H1 (cell line): ENCODE measurements around the gene KCND3. TPM values are rescaled to one million over a fixed set of nuclear protein-coding genes. Genes with fewer than 3 reads are reported as not detected.

Experiments used
- CTCF ChIA-PET: fragments of 300-600 bp; sonication (Branson Sonifier 250); formaldehyde crosslinking; loops from one replicate; lab custom pipeline; 2021; ENCODE audit not compliant: partially characterized antibody; lab: Charles Lee
- POLR2A ChIA-PET: fragments of 300-600 bp; sonication (Branson Sonifier 250); formaldehyde crosslinking; loops from one replicate; lab custom pipeline; 2021; ENCODE audit warnings: inconsistent platforms; ENCODE audit not compliant: partially characterized antibody; lab: Charles Lee
- DNase-seq, 2 experiments: peaks; one replicate each; pipeline versions ENCODE4 v3.0.0 to v3.0.0-alpha.2; 2010 to 2022; ENCODE audit warnings: low spot score in 2 of 2, low read depth in 1 of 2, mixed read lengths in 1 of 2
- FAIRE-seq: peaks from 2 replicates; lab custom pipeline; 2011; peaks lifted over from hg19 to GRCh38; lab: Jason Lieb, UNC
- H2AFZ ChIP-seq: 2 replicates; pipeline ENCODE4 v1.8.1; 2012; ENCODE audit warnings: low read length, inconsistent platforms
- H2AK5ac ChIP-seq: 2 replicates; pipeline ENCODE4 v1.6.1; 2013; ENCODE audit warnings: low read depth, low read length
- H2BK120ac ChIP-seq: replicated peaks from 2 replicates; pipeline ENCODE3; 2013; ENCODE audit warnings: low read depth, low read length, inconsistent platforms
- H2BK12ac ChIP-seq: 2 replicates; pipeline ENCODE4 v1.6.1; 2013; ENCODE audit warnings: low read depth, low read length
- H2BK15ac ChIP-seq: 2 replicates; pipeline ENCODE4 v1.6.1; 2013; ENCODE audit warnings: low read length
- H2BK20ac ChIP-seq: 2 replicates; pipeline ENCODE4 v1.6.1; 2013; ENCODE audit warnings: low read length
- H2BK5ac ChIP-seq: 2 replicates; pipeline ENCODE4 v1.6.1; 2013; ENCODE audit warnings: low read depth, low read length
- H3K14ac ChIP-seq: 2 replicates; pipeline ENCODE4 v1.6.1; 2013; ENCODE audit warnings: inconsistent platforms; ENCODE audit not compliant: insufficient read length
- H3K18ac ChIP-seq: 2 replicates; pipeline ENCODE4 v1.6.1; 2013; ENCODE audit warnings: low read length; ENCODE audit errors: extremely low read depth
- H3K23ac ChIP-seq: 2 replicates; pipeline ENCODE4 v1.6.1; 2013; ENCODE audit warnings: inconsistent platforms; ENCODE audit not compliant: insufficient read length
- H3K23me2 ChIP-seq: 2 replicates; pipeline ENCODE4 v1.6.1; 2013; ENCODE audit warnings: low read depth, low read length
- H3K27ac ChIP-seq: 2 replicates; pipeline ENCODE4 v1.6.1; 2011; ENCODE audit warnings: low read depth, low read length, inconsistent platforms
- H3K27me3 ChIP-seq, 4 experiments: replicated peaks in 1 of 4; 1 replicate in 1 of 4; 2 replicates in 3 of 4; pipeline versions ENCODE4 v1.6.1 to v1.8.1; 2011 to 2013; ENCODE audit warnings: low read length in 3 of 4, mild to moderate bottlenecking in 3 of 4, inconsistent platforms in 2 of 4, mixed read lengths in 2 of 4, moderate library complexity in 1 of 4; ENCODE audit not compliant: control insufficient read depth in 3 of 4, insufficient read depth in 3 of 4; ENCODE audit errors: extremely low read depth in 1 of 4
- H3K36me3 ChIP-seq, 4 experiments: 2 replicates each; pipeline versions ENCODE4 v1.6.1 to v1.8.1; 2011 to 2013; ENCODE audit warnings: mild to moderate bottlenecking in 4 of 4, low read length in 3 of 4, moderate library complexity in 2 of 4, control low read depth in 1 of 4, inconsistent platforms in 1 of 4; ENCODE audit not compliant: insufficient read depth in 4 of 4, control insufficient read depth in 2 of 4
- H3K4ac ChIP-seq: replicated peaks from 2 replicates; pipeline ENCODE3; 2013; ENCODE audit warnings: low read length, low read depth, mixed read lengths, inconsistent platforms; ENCODE audit not compliant: insufficient read length
- H3K4me1 ChIP-seq, 4 experiments: replicated peaks in 1 of 4; 1 replicate in 1 of 4; 2 replicates in 3 of 4; pipeline versions ENCODE4 v1.6.1 to v1.8.1; 2011 to 2013; ENCODE audit warnings: low read length in 3 of 4, inconsistent platforms in 2 of 4, mixed read lengths in 1 of 4; ENCODE audit not compliant: insufficient read depth in 4 of 4, control insufficient read depth in 3 of 4
- H3K4me2 ChIP-seq, 2 experiments: 2 replicates each; pipeline versions ENCODE4 v1.6.1 to v1.8.1; 2011 to 2013; ENCODE audit warnings: low read depth in 2 of 2, low read length in 2 of 2, control low read depth in 1 of 2, inconsistent platforms in 1 of 2, mild to moderate bottlenecking in 1 of 2; ENCODE audit not compliant: insufficient read depth in 1 of 2
- H3K4me3 ChIP-seq, 4 experiments: fragments of 200-600, 300-600 bp in 1 of 4; sonication (generic), shearing (Covaris generic), sonication (Bioruptor Twin) in 1 of 4; 2 replicates each; pipeline versions ENCODE4 v1.5.1 to v1.8.1; 2011 to 2016; ENCODE audit warnings: low read length in 4 of 4, low read depth in 3 of 4, control low read depth in 2 of 4, inconsistent platforms in 2 of 4, mild to moderate bottlenecking in 2 of 4, mixed read lengths in 1 of 4, moderate library complexity in 1 of 4; ENCODE audit not compliant: insufficient read depth in 2 of 4; ENCODE audit errors: extremely low read depth in 1 of 4
- H3K56ac ChIP-seq: replicated peaks from 2 replicates; pipeline ENCODE3; 2013; ENCODE audit warnings: low read depth, mild to moderate bottlenecking, mixed read lengths, low read length, inconsistent platforms; ENCODE audit not compliant: insufficient read length
- H3K79me1 ChIP-seq: 2 replicates; pipeline ENCODE4 v1.6.1; 2013; ENCODE audit warnings: low read depth, low read length, control low read depth
- H3K79me2 ChIP-seq, 2 experiments: 2 replicates each; pipeline versions ENCODE4 v1.6.1 to v1.8.1; 2012 to 2013; ENCODE audit warnings: low read length in 2 of 2, mild to moderate bottlenecking in 2 of 2, inconsistent platforms in 1 of 2; ENCODE audit not compliant: insufficient read depth in 2 of 2, control insufficient read depth in 1 of 2
- H3K9ac ChIP-seq, 4 experiments: replicated peaks in 1 of 4; 1 replicate in 1 of 4; 2 replicates in 3 of 4; pipeline versions ENCODE4 v1.6.1 to v1.8.1; 2011 to 2013; ENCODE audit warnings: low read depth in 3 of 4, low read length in 3 of 4, control low read depth in 2 of 4, mild to moderate bottlenecking in 2 of 4, moderate library complexity in 2 of 4, inconsistent platforms in 1 of 4; ENCODE audit errors: extremely low read depth in 1 of 4
- H3K9me3 ChIP-seq, 2 experiments: 2 replicates each; pipeline versions ENCODE4 v1.6.1 to v1.8.1; 2012 to 2013; ENCODE audit warnings: mild to moderate bottlenecking in 2 of 2, moderate library complexity in 2 of 2, control low read depth in 1 of 2, inconsistent platforms in 1 of 2, low read depth in 1 of 2, low read length in 1 of 2, mixed read lengths in 1 of 2; ENCODE audit not compliant: insufficient read depth in 2 of 2
- H4K20me1 ChIP-seq, 2 experiments: replicated peaks in 1 of 2; 2 replicates each; pipeline versions ENCODE3 to v1.8.1; 2011 to 2013; ENCODE audit warnings: inconsistent platforms in 2 of 2, low read length in 2 of 2, mild to moderate bottlenecking in 1 of 2; ENCODE audit not compliant: insufficient read depth in 2 of 2, control insufficient read depth in 1 of 2
- H4K5ac ChIP-seq: 2 replicates; pipeline ENCODE4 v1.6.1; 2013; ENCODE audit warnings: low read length, low read depth, mixed read lengths, inconsistent platforms; ENCODE audit not compliant: insufficient read length
- H4K8ac ChIP-seq: 2 replicates; pipeline ENCODE4 v1.8.0; 2013; ENCODE audit warnings: mild to moderate bottlenecking, moderate library complexity, low read length, inconsistent platforms; ENCODE audit not compliant: insufficient read depth; ENCODE audit errors: extremely low read depth
- H4K91ac ChIP-seq: replicated peaks from 2 replicates; pipeline ENCODE3; 2013; ENCODE audit warnings: low read length, mixed read lengths, inconsistent platforms; ENCODE audit not compliant: insufficient read length
- HDAC2 ChIP-seq, 2 experiments: fragments of 300-600 bp in 1 of 2; sonication (generic) in 1 of 2; IDR thresholded peaks; 2 replicates each; pipeline ENCODE4 v1.6.1; 2011 to 2012; ENCODE audit warnings: low read depth in 2 of 2, low read length in 2 of 2, mild to moderate bottlenecking in 2 of 2, moderate library complexity in 2 of 2, borderline replicate concordance in 1 of 2, inconsistent platforms in 1 of 2
- SRF ChIP-seq: IDR thresholded peaks from 2 replicates; pipeline ENCODE4 v1.6.1; 2011; ENCODE audit warnings: mild to moderate bottlenecking, low read depth, low read length, moderate library complexity
- WGBS, 2 experiments: shearing (Covaris generic) in 1 of 2; methylation state at CpG; one replicate each; pipeline versions ENCODE4 v1.1.6 to v1.1.7; 2013 to 2015; ENCODE audit warnings: low lambda C conversion rate in 2 of 2, mixed read lengths in 2 of 2, inconsistent platforms in 1 of 2, low coverage in 1 of 2, missing lambda C conversion rate in 1 of 2; ENCODE audit not compliant: insufficient replicate concordance in 2 of 2, insufficient coverage in 1 of 2, insufficient read length in 1 of 2; ENCODE audit errors: extremely low coverage in 1 of 2, missing lambda C conversion rate in 1 of 2; 5-methylcytosine and 5-hydroxymethylcytosine counted together
- polyA plus RNA-seq, 7 experiments: library from polyadenylated mRNA; depleted of rRNA in 3 of 7; stranded (reverse) in 5 of 7; unstranded in 2 of 7; fragments of >200 nt in 5 of 7; fragments of 200-250 nt in 2 of 7; gene quantifications; 1 replicate in 5 of 7; 2 replicates in 1 of 7; 4 replicates in 1 of 7; pipeline versions ENCODE4 v1.2.1 to v1.2.3, GENCODE V29; 2011 to 2013; ENCODE audit warnings: missing spikeins in 2 of 7, mixed read lengths in 2 of 7
- total RNA-seq: library from RNA; stranded (reverse); fragmentation: NEBNext Ultra II Directional; extraction: Animal tissue kit (Norgen Biotek cat#: 25700); gene quantifications from 2 replicates; pipeline ENCODE4 v1.2.1, GENCODE V29; 2021
- TF ChIP-seq, protein P1 (sequence below), 3 experiments: IDR thresholded peaks; 1 replicate in 2 of 3; 2 replicates in 1 of 3; pipeline versions ENCODE4 v1.5.1 to v1.6.1; 2011; ENCODE audit warnings: low read length in 3 of 3, mild to moderate bottlenecking in 3 of 3, inconsistent platforms in 2 of 3, low read depth in 1 of 3, moderate library complexity in 1 of 3; ENCODE audit not compliant: insufficient read depth in 1 of 3; ENCODE audit errors: control extremely low read depth in 1 of 3

Gene KCND3
- total and polyA plus RNA-seq, 2 of the 8 experiments (the other 6 are each of a cell fraction or from before 2014, with no cell fraction given): 0.14 to 0.48 TPM

DNA sequence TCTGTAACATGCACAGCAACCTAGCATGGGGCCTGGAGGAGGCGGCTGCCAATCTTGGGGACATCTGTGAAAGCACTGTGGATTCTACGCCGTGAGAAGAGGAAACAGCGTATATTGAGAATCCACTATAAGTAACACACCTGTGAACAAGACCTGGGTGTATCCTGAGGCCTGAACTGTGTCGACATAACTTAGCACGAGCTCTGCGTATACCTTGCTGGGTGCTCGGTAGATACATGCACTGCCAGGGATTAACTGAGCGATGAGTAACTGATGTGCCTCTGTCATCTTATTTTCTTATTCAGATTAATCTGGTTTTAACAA is 175.2 kb downstream of the KCND3 start:
- Histone ChIP-seq H3K27me3 (no peaks in the 10 kb centered on the region), H3K36me3 (no peaks in the 10 kb centered on the region), H2AFZ (no peak overlapping the region), H2BK120ac (no peak overlapping the region), H3K4me1 (no peaks in the 10 kb centered on the region), H3K9me3 (no peaks in the 10 kb centered on the region), H3K4me3 (no peak overlapping the region), H3K4ac (no peak overlapping the region), H4K8ac (no peak overlapping the region), H2BK20ac (no peak overlapping the region), H3K27ac (no peak overlapping the region), H2BK15ac (no peak overlapping the region), H3K79me1 (no peaks in the 10 kb centered on the region), H2BK5ac (no peak overlapping the region), H3K18ac (no peak overlapping the region), H3K14ac (no peak overlapping the region), H4K20me1 (no peaks in the 10 kb centered on the region), H4K5ac (no peak overlapping the region), H3K9ac (no peak overlapping the region), H3K23me2 (no peaks in the 10 kb centered on the region), H3K56ac (no peak overlapping the region), H3K23ac (no peak overlapping the region), H3K4me2 (no peak overlapping the region), H2AK5ac (no peak overlapping the region), H3K79me2 (no peaks in the 10 kb centered on the region), H2BK12ac (no peak overlapping the region), H4K91ac (no peak overlapping the region)
- TF ChIP-seq HDAC2 (IDR thresholded peaks at IDR 0.05; ENCODE audit: borderline replicate concordance in 1 of 2, low read depth in 2 of 2, low read length in 2 of 2) (no peak), SRF (no peak)
- TF ChIP-seq, protein P1, sequence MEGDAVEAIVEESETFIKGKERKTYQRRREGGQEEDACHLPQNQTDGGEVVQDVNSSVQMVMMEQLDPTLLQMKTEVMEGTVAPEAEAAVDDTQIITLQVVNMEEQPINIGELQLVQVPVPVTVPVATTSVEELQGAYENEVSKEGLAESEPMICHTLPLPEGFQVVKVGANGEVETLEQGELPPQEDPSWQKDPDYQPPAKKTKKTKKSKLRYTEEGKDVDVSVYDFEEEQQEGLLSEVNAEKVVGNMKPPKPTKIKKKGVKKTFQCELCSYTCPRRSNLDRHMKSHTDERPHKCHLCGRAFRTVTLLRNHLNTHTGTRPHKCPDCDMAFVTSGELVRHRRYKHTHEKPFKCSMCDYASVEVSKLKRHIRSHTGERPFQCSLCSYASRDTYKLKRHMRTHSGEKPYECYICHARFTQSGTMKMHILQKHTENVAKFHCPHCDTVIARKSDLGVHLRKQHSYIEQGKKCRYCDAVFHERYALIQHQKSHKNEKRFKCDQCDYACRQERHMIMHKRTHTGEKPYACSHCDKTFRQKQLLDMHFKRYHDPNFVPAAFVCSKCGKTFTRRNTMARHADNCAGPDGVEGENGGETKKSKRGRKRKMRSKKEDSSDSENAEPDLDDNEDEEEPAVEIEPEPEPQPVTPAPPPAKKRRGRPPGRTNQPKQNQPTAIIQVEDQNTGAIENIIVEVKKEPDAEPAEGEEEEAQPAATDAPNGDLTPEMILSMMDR (IDR thresholded peaks at IDR 0.05; ENCODE audit: control extremely low read depth in 1 of 3, insufficient read depth in 1 of 3, low read depth in 1 of 3, low read length in 3 of 3): no peak
- DNase-seq (no peak), FAIRE-seq (no peak)
- ChIA-PET POLR2A (no interaction called here), CTCF (interaction anchor here (1.2 to 2.2 kb wide), 5 partner anchors 12 to 144 kb away, joined by 3 to 10 read pairs (median 5); no protein-coding TSS in a partner anchor)
- 88% methylated on average over 9 of the region's 9 CpGs; no CpG with 5 or more reads in 1 of the 2 experiments for WGBS, 2 experiments
